Measurements from ENCODE around the gene SLC29A2. TPM values are rescaled to one million over a fixed set of nuclear protein-coding genes. Genes with fewer than 3 reads are reported as not detected.

The SLC29A2 gene
- total RNA-seq, 1 donor: 1.2 TPM

DNA sequence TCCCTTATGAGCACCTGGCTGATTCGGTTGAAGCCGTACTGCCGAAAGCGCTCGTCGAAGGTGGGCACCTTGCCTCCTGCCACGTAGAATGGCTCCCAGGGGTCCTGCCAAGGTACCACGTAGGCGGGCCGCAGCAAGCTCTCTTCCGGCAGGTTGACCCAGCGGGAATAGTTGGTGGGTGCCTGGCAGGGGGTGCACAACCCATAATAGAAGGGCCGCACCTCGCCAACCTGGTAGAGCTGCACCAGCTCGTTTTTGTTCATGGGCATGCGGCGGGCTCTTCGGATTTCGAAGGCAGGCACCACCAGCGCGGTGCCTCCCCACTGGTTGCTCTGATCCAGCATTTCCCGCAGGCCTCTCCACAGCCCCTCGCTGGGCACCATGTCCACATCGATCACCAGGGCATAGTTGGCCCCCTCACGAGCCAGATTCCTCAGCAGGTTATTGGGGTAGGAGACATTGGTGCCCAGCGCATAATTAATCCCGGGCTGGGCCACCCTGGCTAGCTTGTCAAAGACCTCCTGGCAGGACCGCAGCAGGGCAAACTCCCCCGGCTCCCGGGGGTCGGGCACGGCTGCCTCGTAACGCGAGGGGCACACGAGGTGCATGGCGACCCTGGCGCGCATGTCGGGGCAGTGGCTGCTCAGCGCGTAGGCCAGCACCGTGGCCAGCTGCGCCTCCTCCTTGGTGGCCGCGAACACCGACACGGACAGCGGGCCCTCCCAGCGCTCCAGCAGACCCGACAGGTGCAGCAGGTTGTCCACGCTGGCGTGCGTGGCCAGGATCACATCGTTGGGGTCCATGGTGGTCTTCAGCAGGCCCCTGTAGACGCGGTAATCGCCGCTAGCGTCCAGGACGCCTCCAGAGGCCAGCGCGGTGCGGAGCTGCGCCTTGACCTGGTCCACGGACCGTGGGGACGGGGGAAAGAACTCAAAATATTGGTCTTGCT is 24.8 kb downstream of the SLC29A2 start:
- Histone ChIP-seq H3K4me3 (ENCODE audit: low read length) (peak overlapping the region; percentile 44), H3K27me3 (ENCODE audit: insufficient read depth, low read length) (no peaks in the 10 kb centered on the region), H3K9me3 (ENCODE audit: low read depth, low read length) (no peaks in the 10 kb centered on the region), H3K4me1 (ENCODE audit: insufficient read depth, low read length) (peaks cover 46% of the 10 kb centered on the region)

DNA sequence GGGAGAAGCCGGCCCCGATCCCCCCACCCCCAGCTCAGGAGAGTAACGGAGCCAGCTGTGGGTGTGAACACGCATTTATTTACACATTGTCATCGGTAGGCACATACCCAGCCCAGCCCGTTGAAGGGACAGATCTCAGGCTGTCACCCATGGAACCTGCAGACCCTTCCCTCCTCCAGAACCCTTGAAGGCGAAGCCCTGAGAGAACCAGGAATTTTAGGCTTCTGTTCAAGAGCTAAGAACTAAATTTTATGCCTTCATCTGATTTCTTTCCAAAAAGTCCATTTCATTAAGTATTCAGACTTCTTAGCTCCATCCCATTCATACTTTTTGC is 26.3 kb downstream of the SLC29A2 start:
- H3K4me1 ChIP-seq (ENCODE audit: insufficient read depth, low read length): peaks cover 46% of the 10 kb centered on the region
- no peaks in the 10 kb centered on the region for H3K27me3 ChIP-seq (ENCODE audit: insufficient read depth, low read length)
- H3K4me3 ChIP-seq (ENCODE audit: low read length): peak overlapping the region; percentile 87

DNA sequence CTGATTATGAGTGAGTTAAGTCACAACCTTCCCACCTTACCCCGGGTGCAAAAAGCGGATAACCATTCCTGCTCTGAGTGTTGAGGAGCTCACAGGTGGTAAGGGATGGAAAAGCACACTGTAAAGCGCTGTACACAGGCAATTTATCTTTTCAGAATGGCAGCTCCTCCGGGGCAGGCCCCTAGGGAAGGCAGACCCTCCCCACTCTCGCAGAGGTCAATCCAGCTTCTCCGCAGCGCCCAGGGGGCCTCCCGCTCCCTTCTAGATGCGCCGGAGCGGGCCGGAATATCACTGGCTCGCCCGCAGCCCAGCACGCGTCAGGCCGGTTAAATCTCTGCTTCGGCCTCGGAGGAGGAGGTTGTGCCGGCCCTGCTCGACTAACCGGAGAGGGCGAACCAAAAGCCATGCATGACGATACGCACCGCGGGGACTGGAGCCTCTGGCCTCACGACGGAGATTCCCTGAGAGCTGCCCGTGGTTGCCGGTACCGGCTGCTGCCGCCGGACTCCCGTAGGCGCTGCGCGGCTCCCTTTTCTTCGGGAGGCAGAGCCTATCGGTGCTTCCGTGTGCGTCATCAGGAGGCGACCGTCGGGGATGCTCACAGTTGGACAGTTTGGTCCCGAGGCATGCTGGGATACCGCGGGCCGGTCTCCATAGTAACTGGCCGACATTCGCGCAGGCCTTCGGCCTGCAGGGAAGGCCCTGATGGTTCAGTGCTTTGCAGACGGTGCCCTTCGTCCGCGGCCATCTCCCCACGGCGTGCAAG is 26.8 kb downstream of the SLC29A2 start, which contains the start of gene BRMS1:
BRMS1 (minus strand) TSS at position 555 of the 766 bp plus-strand sequence. CDS start 2,870 bp downstream, outside the sequence.
- no peaks in the 10 kb centered on the region for H3K27me3 ChIP-seq (ENCODE audit: insufficient read depth, low read length)
- peak within 1 kb of the TSS; percentile 87 for H3K4me3 ChIP-seq (ENCODE audit: low read length)
- peaks cover 46% of the 10 kb centered on the region for H3K4me1 ChIP-seq (ENCODE audit: insufficient read depth, low read length)
- H3K9me3 ChIP-seq (ENCODE audit: low read depth, low read length): no peaks in the 10 kb centered on the region

More for the DNA sequence above, 26.3 kb downstream of the SLC29A2 start:
- H3K9me3 ChIP-seq (ENCODE audit: low read depth, low read length): no peaks in the 10 kb centered on the region

DNA sequence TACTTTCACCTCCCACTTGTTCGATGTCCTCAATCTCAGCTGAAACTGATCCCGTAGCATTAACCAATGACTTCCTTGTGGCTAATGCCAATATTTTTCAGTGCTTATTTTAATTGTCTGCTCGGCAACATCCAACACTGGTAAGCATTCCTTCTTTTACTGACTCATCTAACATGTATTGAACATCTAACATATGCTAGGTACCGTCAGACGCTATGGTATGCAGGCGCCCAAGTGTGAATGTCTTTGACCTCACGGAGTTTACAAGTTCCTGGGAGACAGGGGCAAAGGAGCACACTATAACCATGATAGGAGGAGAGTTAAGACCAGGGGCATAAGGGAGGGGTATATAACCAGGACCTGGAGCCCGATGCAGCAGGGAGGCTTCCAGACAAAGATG is 28.4 kb downstream of the SLC29A2 start:
- Histone ChIP-seq H3K9me3 (ENCODE audit: low read depth, low read length) (no peaks in the 10 kb centered on the region), H3K27me3 (ENCODE audit: insufficient read depth, low read length) (no peaks in the 10 kb centered on the region), H3K4me1 (ENCODE audit: insufficient read depth, low read length) (peaks cover 44% of the 10 kb centered on the region), H3K4me3 (ENCODE audit: low read length) (no peak overlapping the region)

DNA sequence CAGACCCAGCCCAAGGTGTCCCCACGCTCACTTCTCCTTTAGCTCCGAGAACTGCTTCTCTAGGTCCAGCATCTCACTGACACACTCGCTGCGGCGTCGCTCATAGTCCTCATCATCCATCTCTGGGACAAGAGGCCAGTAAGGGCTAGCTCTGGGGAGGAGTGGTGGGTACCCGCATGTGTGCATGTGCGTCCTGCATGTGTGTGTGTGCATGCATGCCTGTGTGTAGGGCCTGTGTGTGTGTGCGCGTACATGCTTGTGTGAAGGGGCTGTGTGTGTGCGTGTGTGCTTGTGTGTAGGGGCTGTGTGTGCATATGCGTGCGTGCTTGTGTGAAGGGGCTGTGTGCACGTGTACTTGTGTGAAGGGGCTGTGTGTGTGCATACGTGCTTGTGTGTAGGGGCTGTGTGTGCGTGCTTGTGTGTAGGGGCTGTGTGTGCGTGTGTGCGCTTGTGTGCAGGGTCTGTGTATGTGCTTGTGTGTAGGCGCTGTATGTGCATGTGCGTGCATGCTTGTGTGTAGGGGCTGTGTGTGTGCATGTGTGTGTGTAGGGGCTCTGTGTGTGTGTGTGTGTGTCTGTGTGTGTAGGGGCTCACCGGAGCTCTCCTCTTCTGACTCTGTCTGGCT is 29.9 kb downstream of the SLC29A2 start:
- Histone ChIP-seq H3K4me3 (ENCODE audit: low read length) (no peak overlapping the region), H3K4me1 (ENCODE audit: insufficient read depth, low read length) (peaks cover 43% of the 10 kb centered on the region), H3K27me3 (ENCODE audit: insufficient read depth, low read length) (no peaks in the 10 kb centered on the region), H3K9me3 (ENCODE audit: low read depth, low read length) (no peaks in the 10 kb centered on the region)

DNA sequence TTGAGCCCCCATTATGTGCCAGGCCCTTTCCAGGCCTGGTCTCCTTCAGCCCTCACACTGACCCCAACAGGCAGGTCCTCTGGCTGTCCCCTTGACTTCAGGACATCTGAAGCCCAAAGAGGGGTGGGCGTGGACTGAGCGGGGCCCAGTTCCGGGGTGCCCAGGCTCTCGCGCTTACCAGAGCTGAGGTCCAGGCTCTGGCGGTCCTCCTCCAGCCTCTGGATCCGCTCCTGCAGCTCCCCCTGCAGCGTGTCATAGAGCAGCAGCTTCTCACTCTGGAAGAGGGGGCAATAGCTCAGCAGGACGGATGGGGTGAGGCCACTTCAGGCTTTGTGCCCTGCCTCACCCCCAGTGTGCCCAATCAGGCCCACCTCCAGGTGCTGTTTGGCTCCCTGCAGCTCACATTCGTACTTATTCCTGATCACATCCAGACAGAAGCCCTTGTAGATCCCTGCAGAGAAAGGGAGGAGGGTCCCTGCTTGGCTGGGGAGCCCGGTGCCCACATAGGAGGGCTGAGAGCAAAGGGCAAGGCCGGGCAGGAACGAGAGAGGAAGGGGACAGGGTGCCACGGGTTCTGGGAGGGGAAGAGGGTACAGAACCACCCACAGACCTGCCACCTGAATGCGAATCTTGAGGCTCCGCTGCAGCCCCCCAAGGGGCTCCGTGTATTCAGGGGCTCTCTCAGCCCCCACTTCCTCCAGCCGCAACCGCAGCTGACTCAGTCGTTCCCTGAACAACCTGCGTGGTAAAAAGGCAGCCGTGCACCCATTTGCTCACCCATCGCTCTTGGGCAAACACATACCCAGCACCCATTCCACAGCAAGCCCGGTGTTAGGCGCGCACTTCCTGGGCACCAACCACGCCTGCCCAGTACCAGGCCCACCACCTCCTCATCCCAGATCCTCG is 30.7 kb downstream of the SLC29A2 start:
- no peak overlapping the region for H3K4me3 ChIP-seq (ENCODE audit: low read length)
- no peaks in the 10 kb centered on the region for H3K9me3 ChIP-seq (ENCODE audit: low read depth, low read length)
- H3K4me1 ChIP-seq (ENCODE audit: insufficient read depth, low read length): peaks cover 43% of the 10 kb centered on the region
- H3K27me3 ChIP-seq (ENCODE audit: insufficient read depth, low read length): no peaks in the 10 kb centered on the region

DNA sequence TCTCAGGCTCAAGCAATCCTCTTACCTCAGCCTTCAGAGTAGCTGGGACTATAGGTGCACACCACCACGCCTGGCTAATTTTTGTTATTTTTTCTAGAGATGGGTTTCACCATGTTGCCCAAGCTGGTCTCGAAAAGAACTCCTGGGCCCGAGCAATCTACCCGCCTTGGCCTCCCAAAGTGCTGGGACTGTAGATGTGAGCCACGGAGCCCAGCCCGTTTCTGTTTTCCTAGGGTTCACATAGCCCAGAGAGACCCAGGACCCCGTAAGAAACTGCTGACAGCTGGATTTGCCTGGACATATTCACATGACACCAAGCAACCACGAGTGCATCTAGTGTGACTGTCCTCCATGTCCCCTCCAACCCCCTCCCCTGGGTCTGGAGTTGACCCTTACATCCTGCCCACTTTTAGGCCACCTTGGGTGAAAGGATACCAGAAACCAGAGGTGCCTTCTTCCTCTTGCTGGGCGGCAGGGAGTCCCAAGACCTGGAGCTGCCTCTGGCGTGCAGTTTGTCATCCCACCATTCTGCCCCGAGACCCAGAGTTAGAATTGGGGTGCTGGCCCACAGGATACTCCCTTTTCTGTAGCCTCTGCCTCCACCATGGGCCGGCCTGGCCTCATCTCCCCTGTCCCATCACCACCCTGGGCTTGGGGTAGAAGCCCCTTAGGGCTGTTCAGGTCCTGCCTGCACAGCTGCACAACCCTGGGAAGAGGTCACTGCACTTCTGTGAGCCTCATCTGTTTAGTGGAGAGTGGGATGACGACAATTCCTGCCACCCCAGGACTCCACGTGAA is 31.7 kb downstream of the SLC29A2 start:
- peaks cover 44% of the 10 kb centered on the region for H3K4me1 ChIP-seq (ENCODE audit: insufficient read depth, low read length)

DNA sequence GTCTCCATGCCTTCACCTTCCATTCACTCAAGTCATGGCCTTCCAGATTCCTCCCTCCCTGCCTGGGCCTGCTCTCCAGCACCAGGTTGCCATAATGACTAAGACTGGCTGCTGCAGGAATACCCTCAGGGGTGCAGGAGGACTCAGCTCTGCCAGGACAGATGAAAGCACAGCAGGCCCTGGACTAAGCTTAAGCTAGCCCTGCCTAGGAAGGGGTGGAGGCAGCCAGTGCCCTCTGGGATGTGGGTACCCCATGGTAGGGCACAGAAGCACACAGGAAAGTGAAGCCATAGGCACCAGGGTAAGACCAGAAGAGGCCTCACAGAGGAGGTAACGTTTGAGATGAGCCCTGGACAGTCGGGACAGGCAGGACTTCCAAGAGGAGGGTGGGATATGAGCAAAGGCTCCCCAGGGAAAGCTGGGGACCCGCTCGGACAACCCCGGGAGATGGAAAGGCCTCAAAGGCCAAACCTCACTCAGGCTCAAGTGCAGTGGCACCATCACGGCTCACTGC is 32.3 kb downstream of the SLC29A2 start:
- Histone ChIP-seq H3K4me1 (ENCODE audit: insufficient read depth, low read length) (peaks cover 42% of the 10 kb centered on the region), H3K27me3 (ENCODE audit: insufficient read depth, low read length) (no peaks in the 10 kb centered on the region), H3K9me3 (ENCODE audit: low read depth, low read length) (no peaks in the 10 kb centered on the region), H3K4me3 (ENCODE audit: low read length) (no peak overlapping the region)

More for the DNA sequence above, 31.7 kb downstream of the SLC29A2 start:
- H3K9me3 ChIP-seq (ENCODE audit: low read depth, low read length): no peaks in the 10 kb centered on the region
- H3K27me3 ChIP-seq (ENCODE audit: insufficient read depth, low read length): no peaks in the 10 kb centered on the region
- no peak overlapping the region for H3K4me3 ChIP-seq (ENCODE audit: low read length)

DNA sequence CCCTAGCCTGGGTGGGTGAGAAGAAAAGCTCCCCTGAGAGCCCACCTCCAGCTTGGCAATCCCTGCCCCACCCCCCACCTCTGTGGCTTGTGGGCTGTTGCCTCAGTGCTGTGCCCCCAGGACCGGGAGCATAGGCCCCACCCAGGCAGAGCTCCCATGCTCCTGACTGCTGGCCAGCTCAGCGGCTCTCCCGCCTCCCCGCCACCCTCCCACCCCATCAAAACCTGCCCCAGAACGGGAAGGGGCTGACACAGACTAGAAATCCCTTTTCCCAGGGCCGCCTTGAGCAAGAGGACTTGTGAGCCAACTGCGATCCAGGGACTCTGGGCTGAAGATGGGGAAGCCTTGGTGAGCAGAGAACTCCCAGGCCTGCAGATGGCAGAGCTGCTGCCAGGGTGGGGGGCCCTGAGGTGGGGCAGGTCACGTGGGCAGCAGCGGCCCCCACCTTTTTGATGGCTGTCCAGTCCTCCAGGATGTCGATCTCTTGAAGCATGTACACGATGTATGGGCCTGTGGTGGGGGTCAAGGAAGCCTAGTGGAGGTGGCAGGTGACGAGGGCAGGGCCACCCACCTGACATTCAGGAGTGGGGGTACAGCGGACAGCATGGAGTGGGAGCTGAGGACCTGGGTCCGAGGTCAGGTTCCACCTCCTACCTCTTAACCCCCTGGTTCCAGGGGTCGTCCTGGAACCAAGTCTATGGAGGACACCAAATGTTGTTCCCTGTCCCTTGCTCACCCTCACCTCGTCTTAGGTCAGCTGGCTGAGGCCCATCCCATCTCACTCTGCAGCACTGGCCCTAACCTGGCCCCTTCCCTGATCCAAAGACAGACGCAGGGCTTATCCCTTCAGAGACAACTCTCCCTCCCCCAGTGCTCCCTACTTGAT is 33.0 kb downstream of the SLC29A2 start:
- H3K4me3 ChIP-seq (ENCODE audit: low read length): no peak overlapping the region

DNA sequence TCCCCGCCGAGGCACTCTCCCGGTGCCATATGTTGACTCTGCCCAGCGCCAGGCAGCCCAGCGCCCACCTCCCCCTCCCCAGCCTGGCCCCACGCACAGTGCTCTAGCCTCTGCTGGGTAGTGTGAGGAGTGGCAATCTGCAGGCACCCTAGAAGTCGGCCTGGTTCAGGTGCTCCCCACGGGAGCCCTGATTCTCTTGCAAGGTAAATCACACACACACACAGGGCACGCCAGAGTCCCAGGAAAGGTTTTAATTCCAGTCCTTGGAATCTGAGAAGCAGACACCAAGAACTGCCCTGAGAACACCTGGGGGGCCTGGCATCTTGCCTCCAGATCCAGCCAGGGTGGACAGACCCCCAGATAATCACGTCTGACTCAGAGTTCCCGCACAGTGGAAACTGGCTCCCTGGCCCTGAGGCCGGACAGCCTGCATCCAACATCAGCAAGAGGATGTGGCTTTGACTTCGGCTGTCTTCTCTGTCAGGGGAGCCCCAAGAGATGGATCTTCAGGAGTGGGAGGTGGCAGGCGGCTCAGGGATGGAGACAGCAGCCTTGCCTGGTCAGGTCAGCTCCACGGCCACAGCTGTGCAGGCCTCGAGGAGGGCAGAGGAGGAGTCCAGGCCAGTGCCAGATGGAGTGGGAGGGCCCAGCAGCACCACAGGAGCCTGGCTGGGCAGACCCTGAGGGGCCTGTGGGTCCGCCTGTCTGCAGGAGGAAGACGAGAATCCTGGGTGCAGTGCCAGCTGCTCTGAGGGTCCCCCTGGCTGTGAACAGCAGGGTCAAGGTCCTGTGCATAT is 34.3 kb downstream of the SLC29A2 start:
- H3K27me3 ChIP-seq (ENCODE audit: insufficient read depth, low read length): no peaks in the 10 kb centered on the region
- H3K9me3 ChIP-seq (ENCODE audit: low read depth, low read length): no peaks in the 10 kb centered on the region
- H3K4me3 ChIP-seq (ENCODE audit: low read length): no peak overlapping the region
- H3K4me1 ChIP-seq (ENCODE audit: insufficient read depth, low read length): peaks cover 30% of the 10 kb centered on the region

More for the DNA sequence above, 33.0 kb downstream of the SLC29A2 start:
- no peaks in the 10 kb centered on the region for H3K27me3 ChIP-seq (ENCODE audit: insufficient read depth, low read length)
- H3K4me1 ChIP-seq (ENCODE audit: insufficient read depth, low read length): peaks cover 35% of the 10 kb centered on the region
- no peaks in the 10 kb centered on the region for H3K9me3 ChIP-seq (ENCODE audit: low read depth, low read length)

DNA sequence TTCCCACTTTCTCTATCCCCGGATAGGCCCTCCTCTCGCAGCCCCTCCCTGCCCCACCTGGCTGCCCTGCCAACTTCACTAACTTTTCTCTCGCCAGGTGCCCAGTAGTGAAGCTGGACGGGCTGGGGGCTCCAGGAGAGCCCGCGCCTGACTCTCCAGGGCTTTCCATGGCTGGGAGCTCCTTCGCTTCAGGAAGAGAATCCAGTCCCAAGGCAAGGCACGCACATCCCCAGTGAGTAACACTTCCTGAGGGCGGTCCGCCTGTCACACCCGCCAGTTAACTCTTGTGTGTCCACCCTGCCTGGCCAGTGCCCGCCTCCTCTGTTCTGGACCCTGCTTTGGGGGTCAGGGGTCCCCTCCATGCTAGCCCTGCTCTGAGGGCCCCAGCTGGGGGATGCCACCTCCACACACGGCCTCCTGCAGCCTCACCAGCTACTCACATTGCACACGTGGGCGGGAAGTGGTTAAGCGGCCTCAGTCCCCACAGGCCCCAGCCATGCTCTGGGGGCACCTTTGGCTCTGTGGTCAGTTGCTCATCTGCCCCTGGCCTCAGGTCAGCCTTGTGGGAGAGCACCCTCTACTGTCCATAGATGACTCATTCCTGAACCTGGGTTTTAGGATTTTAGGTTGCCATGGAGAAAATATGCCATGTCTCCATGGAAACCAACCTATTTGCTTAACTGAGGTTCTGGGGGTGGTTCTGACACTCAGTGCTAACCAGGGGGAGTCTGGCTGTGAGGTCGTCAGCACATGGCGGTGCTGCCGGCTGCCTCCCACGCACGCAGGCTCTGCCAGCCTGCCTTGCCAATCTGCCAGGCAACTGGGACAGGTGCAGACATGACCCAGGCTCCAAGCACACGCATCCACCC is 35.1 kb downstream of the SLC29A2 start, which contains the start of gene RIN1:
RIN1 (minus strand) TSS at position 201 of the 869 bp plus-strand sequence; CDS start at position 169, 32 bp downstream.
- Histone ChIP-seq H3K4me3 (ENCODE audit: low read length) (peak within 1 kb of the TSS; percentile 49), H3K4me1 (ENCODE audit: insufficient read depth, low read length) (peaks cover 30% of the 10 kb centered on the region), H3K27me3 (ENCODE audit: insufficient read depth, low read length) (no peaks in the 10 kb centered on the region), H3K9me3 (ENCODE audit: low read depth, low read length) (no peaks in the 10 kb centered on the region)
